Prostate gland (tissue), 2 donors: ENCODE results near the gene EP400.

Source experiments
- POLR2A ChIP-seq: fragments of 450-650 bp; IDR thresholded peaks from one replicate; pipeline ENCODE4 v1.6.1; 2016; ENCODE audit warnings: antibody characterized with exemption, mild to moderate bottlenecking
- POLR2AphosphoS5 ChIP-seq: sonication (generic); formaldehyde crosslinking; IDR thresholded peaks from one replicate; pipeline ENCODE4 v1.6.1; 2017; ENCODE audit warnings: antibody characterized with exemption
- TF ChIP-seq, protein P1 (sequence below), 4 experiments: fragments of 200-600 bp in 2 of 4; fragments of 450-650 bp in 2 of 4; sonication (generic) in 2 of 4; IDR thresholded peaks; 1 replicate in 3 of 4; 2 replicates in 1 of 4; pipeline ENCODE4 v1.5.1; 2016 to 2019; ENCODE audit warnings: antibody characterized with exemption in 4 of 4, mild to moderate bottlenecking in 2 of 4, moderate library complexity in 2 of 4

DNA sequence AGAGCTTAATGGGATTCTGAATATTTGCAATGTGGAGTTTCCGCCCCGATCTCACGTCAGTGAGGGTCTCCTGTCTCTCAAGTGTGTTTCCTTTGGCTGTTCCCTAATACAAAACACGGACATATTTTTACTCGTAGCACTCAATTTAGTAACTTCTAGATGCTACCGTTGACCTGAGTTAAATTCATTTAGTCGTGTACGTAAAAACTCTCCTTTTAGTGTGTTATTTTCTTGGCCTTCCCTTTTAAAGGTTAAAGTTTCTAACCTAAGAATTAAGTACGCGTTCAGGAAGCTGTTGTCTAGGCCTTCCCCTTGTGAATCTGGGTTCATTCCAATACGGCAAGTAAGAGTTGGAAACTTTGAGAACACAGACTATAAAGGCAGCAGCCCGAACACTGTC lies 130.0 kb downstream of the EP400 start:
- TF ChIP-seq POLR2A (no peak), POLR2AphosphoS5 (no peak)
- TF ChIP-seq, protein P1, sequence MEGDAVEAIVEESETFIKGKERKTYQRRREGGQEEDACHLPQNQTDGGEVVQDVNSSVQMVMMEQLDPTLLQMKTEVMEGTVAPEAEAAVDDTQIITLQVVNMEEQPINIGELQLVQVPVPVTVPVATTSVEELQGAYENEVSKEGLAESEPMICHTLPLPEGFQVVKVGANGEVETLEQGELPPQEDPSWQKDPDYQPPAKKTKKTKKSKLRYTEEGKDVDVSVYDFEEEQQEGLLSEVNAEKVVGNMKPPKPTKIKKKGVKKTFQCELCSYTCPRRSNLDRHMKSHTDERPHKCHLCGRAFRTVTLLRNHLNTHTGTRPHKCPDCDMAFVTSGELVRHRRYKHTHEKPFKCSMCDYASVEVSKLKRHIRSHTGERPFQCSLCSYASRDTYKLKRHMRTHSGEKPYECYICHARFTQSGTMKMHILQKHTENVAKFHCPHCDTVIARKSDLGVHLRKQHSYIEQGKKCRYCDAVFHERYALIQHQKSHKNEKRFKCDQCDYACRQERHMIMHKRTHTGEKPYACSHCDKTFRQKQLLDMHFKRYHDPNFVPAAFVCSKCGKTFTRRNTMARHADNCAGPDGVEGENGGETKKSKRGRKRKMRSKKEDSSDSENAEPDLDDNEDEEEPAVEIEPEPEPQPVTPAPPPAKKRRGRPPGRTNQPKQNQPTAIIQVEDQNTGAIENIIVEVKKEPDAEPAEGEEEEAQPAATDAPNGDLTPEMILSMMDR (IDR thresholded peaks at IDR 0.05), result no peak
